Measurements from ENCODE around the gene CMKLR1. TPM values are rescaled to one million over a fixed set of nuclear protein-coding genes. Genes with fewer than 3 reads are reported as not detected.

CMKLR1 gene
- total and polyA plus RNA-seq, 4 donors: 0.67 to 13.7 (median 5.8) TPM

- TF ChIP-seq, protein P1, sequence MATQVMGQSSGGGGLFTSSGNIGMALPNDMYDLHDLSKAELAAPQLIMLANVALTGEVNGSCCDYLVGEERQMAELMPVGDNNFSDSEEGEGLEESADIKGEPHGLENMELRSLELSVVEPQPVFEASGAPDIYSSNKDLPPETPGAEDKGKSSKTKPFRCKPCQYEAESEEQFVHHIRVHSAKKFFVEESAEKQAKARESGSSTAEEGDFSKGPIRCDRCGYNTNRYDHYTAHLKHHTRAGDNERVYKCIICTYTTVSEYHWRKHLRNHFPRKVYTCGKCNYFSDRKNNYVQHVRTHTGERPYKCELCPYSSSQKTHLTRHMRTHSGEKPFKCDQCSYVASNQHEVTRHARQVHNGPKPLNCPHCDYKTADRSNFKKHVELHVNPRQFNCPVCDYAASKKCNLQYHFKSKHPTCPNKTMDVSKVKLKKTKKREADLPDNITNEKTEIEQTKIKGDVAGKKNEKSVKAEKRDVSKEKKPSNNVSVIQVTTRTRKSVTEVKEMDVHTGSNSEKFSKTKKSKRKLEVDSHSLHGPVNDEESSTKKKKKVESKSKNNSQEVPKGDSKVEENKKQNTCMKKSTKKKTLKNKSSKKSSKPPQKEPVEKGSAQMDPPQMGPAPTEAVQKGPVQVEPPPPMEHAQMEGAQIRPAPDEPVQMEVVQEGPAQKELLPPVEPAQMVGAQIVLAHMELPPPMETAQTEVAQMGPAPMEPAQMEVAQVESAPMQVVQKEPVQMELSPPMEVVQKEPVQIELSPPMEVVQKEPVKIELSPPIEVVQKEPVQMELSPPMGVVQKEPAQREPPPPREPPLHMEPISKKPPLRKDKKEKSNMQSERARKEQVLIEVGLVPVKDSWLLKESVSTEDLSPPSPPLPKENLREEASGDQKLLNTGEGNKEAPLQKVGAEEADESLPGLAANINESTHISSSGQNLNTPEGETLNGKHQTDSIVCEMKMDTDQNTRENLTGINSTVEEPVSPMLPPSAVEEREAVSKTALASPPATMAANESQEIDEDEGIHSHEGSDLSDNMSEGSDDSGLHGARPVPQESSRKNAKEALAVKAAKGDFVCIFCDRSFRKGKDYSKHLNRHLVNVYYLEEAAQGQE (IDR thresholded peaks at IDR 0.05): no peak
- no peak for TF ChIP-seq HNF4G (IDR thresholded peaks at IDR 0.05)
Measured at GRCh38 chr12:108252523-108252922, 86.6 kb downstream of the CMKLR1 start (continued).

DNA sequence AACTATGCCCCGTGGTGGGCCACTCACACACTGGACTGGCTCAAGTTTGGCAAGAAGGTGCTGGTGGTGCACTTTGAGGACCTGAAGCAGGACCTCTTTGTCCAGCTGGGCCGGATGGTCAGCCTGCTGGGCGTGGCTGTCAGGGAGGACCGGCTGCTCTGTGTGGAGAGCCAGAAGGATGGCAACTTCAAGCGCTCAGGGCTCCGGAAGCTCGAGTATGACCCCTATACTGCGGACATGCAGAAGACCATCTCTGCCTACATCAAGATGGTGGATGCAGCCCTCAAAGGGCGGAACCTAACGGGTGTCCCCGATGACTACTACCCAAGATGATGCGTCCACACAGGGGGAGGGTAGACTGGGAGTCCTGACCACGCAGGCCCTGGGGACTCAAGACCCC lies 91.1 kb downstream of the CMKLR1 start:
- WGBS: 81% methylated on average over 13 of the region's 13 CpGs
- Histone ChIP-seq H3K27ac (ENCODE audit: low read depth in 1 of 2, low read length in 2 of 2) (no peak overlapping the region), H3K36me3 (ENCODE audit: control insufficient read depth in 4 of 4, insufficient read depth in 3 of 4, low read depth in 1 of 4, low read length in 3 of 4) (no peaks in the 10 kb centered on the region), H3K9ac (ENCODE audit: low read depth in 1 of 2, low read length in 2 of 2) (no peak overlapping the region), H3K27me3 (ENCODE audit: control insufficient read depth in 4 of 4, insufficient read depth in 4 of 4, low read length in 3 of 4) (peaks cover 0 to 4% (median 0%) of the 10 kb centered on the region in 4 donors), H3K9me3 (ENCODE audit: control insufficient read depth in 4 of 4, low read length in 3 of 4) (no peaks in the 10 kb centered on the region), H3K4me1 (ENCODE audit: control insufficient read depth in 4 of 4, insufficient read depth in 4 of 4, low read length in 3 of 4) (no peaks in the 10 kb centered on the region), H3K4me3 (ENCODE audit: low read depth in 1 of 3, low read length in 3 of 3) (no peak overlapping the region)
- DNase-seq (ENCODE audit: low spot score): no peak
- TF ChIP-seq ATF3 (IDR thresholded peaks at IDR 0.05) (no peak), FOXA2 (IDR thresholded peaks at IDR 0.05) (no peak), HNF4G (IDR thresholded peaks at IDR 0.05) (no peak), JUND (IDR thresholded peaks at IDR 0.05) (no peak), HNF4A (conservative IDR thresholded peaks at IDR 0.05) (no peak), NR2F2 (IDR thresholded peaks at IDR 0.05) (no peak), GABPA (IDR thresholded peaks at IDR 0.05 in 1 of 2, conservative IDR thresholded peaks at IDR 0.05 in 1 of 2) (no peak), FOXA1 (IDR thresholded peaks at IDR 0.05) (no peak), ZBTB33 (IDR thresholded peaks at IDR 0.05) (no peak), RAD21 (IDR thresholded peaks at IDR 0.05) (no peak), YY1 (IDR thresholded peaks at IDR 0.05) (no peak), SP1 (IDR thresholded peaks at IDR 0.05) (no peak), RXRA (IDR thresholded peaks at IDR 0.05) (no peak), MAX (IDR thresholded peaks at IDR 0.05) (no peak), TAF1 (conservative IDR thresholded peaks at IDR 0.05) (no peak), EGR1 (IDR thresholded peaks at IDR 0.05; ENCODE audit: low read depth in 2 of 2) (no peak)

GRCh38 chr12:108247130-108247529 lies 92.0 kb downstream of the CMKLR1 start:
- Histone ChIP-seq H3K4me1 (ENCODE audit: control insufficient read depth in 4 of 4, insufficient read depth in 4 of 4, low read length in 3 of 4) (no peaks in the 10 kb centered on the region), H3K27ac (ENCODE audit: low read depth in 1 of 2, low read length in 2 of 2) (no peak overlapping the region), H3K9ac (ENCODE audit: low read depth in 1 of 2, low read length in 2 of 2) (no peak overlapping the region), H3K36me3 (ENCODE audit: control insufficient read depth in 4 of 4, insufficient read depth in 3 of 4, low read depth in 1 of 4, low read length in 3 of 4) (no peaks in the 10 kb centered on the region), H3K27me3 (ENCODE audit: control insufficient read depth in 4 of 4, insufficient read depth in 4 of 4, low read length in 3 of 4) (no peaks in the 10 kb centered on the region), H3K9me3 (ENCODE audit: control insufficient read depth in 4 of 4, low read length in 3 of 4) (no peaks in the 10 kb centered on the region), H3K4me3 (ENCODE audit: low read depth in 1 of 3, low read length in 3 of 3) (no peak overlapping the region)
- DNase-seq (ENCODE audit: low spot score): no peak
- 75% methylated on average over 2 of the region's 2 CpGs for WGBS
- TF ChIP-seq CTCF (IDR thresholded peaks at IDR 0.05; ENCODE audit: low read depth, low read length, missing input control): no peak
- TF ChIP-seq NR2F2 (IDR thresholded peaks at IDR 0.05): no peak
- TF ChIP-seq EGR1 (IDR thresholded peaks at IDR 0.05; ENCODE audit: low read depth in 2 of 2): no peak
- TF ChIP-seq MAX (IDR thresholded peaks at IDR 0.05): no peak
- no peak for TF ChIP-seq HNF4A (conservative IDR thresholded peaks at IDR 0.05)
- TF ChIP-seq RAD21 (IDR thresholded peaks at IDR 0.05): no peak
- TF ChIP-seq ZBTB33 (IDR thresholded peaks at IDR 0.05): no peak
- TF ChIP-seq FOXA2 (IDR thresholded peaks at IDR 0.05): no peak
- no peak for TF ChIP-seq FOXA1 (IDR thresholded peaks at IDR 0.05)
- no peak for TF ChIP-seq TAF1 (conservative IDR thresholded peaks at IDR 0.05)
- no peak for TF ChIP-seq RXRA (IDR thresholded peaks at IDR 0.05)
- no peak for TF ChIP-seq HNF4G (IDR thresholded peaks at IDR 0.05)
- no peak for TF ChIP-seq JUND (IDR thresholded peaks at IDR 0.05)

Measured in liver (tissue), 9 donors.